ENCODE results near the gene MEF2B.

MEF2B gene

DNA sequence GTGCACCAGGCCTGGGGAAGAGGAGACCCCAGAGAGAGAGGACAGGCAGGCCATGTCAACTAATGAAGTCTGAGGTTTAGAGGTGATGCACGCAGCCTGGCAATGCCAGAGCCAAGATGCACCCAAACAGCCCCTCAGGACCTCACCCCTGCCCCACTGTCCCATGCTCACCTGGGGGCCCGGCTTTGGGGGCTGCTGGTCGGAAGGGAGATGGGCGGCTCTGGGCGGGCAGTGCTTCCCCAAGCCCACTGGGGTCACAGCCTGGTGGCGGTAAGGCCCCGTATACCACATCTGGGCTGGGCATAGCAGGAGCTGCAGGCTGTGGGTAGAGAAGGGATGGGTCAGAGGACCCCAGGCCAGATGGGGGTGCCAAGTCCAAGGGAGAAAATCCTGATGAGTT, 23.2 kb downstream of the MEF2B start:
- TF ChIP-seq, protein P1, sequence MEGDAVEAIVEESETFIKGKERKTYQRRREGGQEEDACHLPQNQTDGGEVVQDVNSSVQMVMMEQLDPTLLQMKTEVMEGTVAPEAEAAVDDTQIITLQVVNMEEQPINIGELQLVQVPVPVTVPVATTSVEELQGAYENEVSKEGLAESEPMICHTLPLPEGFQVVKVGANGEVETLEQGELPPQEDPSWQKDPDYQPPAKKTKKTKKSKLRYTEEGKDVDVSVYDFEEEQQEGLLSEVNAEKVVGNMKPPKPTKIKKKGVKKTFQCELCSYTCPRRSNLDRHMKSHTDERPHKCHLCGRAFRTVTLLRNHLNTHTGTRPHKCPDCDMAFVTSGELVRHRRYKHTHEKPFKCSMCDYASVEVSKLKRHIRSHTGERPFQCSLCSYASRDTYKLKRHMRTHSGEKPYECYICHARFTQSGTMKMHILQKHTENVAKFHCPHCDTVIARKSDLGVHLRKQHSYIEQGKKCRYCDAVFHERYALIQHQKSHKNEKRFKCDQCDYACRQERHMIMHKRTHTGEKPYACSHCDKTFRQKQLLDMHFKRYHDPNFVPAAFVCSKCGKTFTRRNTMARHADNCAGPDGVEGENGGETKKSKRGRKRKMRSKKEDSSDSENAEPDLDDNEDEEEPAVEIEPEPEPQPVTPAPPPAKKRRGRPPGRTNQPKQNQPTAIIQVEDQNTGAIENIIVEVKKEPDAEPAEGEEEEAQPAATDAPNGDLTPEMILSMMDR (IDR thresholded peaks at IDR 0.05): no peak

DNA sequence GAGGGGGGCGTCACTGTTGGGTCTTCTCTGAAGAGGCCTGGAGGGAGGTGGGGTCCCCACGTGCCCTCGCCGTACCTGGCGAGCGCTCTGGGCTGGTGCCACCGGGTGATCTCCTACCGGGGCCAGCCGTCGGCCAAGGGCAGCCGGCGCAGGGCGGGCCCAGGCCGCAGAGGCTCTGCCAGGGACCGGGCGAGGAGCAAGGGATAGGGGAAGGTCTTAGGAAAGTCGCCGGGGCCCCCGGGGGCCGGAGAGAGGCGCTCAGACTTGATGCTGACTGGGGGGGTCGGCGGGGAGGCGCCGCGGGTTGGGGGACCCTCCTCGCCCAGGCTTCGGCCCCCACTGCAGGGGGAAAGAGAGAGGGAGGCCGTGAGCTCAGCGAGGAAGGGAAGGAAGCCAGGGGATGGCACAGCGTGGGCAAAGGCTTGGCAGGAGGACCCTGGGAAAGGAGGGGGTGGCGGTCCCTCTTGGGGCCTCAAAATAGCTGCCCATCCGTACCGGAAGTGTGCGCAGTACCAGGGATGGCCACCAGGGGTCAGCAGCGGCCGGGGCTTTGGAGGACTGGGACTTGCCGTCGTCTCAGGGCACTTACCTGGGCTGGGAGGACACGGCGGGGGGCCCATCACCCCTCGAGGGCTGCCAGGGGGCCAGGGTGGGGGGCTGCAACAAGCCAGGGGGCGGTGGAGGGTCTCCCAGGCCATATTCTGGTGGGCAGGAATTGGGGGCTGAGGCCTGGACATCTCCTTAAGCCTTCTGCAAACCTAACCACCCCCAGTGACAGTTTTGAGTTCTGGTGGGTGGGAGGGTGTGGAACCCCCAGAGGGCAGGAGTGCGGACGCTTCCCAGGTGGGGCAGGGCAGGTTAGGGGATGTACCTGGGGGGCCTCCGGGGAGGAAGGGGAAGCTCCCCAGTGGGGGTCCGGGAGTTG, 24.1 kb downstream of the MEF2B start:
- TF ChIP-seq, protein P1 (IDR thresholded peaks at IDR 0.05): peak; percentile 95

DNA sequence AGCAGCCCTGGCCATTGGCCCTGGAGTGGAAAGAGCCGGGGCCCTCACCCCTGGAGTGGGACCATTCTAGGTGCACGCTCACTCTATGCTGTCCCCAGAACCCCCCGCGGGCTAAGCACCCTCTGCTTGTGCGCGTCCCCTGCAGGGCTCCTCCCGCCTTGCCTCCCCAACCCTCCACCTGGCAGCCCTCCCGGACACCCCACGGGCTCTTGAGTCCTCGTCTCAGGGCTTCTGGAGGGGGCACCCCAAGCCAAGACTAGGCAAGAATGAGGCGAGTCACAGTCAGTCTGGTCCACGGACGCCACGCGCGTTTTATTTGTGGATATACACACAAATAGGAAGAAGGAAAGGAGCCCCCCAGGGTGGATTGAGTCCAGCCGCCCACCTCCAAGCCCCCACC, 24.8 kb downstream of the MEF2B start:
- TF ChIP-seq, protein P1 (IDR thresholded peaks at IDR 0.05): no peak

DNA sequence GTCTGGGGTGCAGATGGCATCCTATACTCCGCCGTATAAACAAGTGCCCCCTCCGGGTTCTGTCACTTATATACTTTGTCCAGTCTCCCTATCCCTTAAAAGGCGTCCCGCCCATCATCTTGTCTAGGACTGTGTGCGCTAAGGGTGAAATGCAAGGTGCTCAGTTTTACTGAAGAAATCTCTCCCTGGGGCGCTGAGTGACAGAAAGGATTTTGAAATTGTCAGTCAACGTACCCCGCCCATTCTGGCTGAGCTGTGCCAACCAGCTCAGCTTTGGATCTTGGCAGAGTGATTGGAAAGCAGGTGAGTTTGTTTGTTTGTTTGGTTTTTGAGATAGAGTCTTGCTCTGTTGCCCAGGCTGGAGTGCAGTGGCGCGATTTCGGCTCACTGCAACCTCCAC, 27.7 kb downstream of the MEF2B start:
- TF ChIP-seq, protein P1 (IDR thresholded peaks at IDR 0.05): no peak

DNA sequence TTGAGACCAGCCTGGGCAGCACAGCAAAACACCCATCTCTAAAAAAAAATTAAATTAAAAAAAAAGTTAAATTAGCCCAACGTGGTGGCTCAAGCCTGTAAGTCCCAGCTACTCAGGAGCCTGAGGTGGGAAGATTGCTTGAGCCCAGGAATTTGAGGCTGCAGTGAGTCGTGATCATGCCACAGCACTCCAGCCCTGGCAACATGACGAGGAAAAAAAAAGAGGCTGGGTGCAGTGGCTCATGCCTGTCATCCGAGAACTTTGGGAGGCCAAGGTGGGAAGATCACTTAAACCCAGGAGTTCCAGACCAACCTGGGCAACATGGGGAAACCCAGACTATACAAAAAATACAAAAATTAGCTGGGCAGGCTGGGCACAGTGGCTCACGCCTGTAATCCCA, 29.6 kb downstream of the MEF2B start:
- TF ChIP-seq, protein P1 (IDR thresholded peaks at IDR 0.05): no peak

DNA sequence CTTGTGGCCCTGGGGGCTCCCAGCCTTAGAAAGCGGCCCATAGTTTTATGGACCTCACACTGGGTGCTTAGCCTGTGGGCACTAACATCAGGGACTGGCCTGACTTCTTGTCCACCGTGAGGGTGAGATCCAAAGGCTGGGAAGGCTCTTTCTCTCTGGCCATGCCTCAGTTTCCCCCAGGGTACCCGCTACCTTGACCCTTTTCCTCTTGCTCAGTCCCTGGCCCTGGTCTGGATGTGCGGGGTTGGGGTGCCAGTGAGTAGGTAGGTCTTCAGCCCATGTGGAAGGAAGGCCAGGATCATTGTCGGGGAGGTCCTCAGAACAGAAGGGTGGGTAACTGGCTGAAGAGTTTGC, 30.2 kb downstream of the MEF2B start:
- TF ChIP-seq, protein P1 (IDR thresholded peaks at IDR 0.05): peak; percentile 31

DNA sequence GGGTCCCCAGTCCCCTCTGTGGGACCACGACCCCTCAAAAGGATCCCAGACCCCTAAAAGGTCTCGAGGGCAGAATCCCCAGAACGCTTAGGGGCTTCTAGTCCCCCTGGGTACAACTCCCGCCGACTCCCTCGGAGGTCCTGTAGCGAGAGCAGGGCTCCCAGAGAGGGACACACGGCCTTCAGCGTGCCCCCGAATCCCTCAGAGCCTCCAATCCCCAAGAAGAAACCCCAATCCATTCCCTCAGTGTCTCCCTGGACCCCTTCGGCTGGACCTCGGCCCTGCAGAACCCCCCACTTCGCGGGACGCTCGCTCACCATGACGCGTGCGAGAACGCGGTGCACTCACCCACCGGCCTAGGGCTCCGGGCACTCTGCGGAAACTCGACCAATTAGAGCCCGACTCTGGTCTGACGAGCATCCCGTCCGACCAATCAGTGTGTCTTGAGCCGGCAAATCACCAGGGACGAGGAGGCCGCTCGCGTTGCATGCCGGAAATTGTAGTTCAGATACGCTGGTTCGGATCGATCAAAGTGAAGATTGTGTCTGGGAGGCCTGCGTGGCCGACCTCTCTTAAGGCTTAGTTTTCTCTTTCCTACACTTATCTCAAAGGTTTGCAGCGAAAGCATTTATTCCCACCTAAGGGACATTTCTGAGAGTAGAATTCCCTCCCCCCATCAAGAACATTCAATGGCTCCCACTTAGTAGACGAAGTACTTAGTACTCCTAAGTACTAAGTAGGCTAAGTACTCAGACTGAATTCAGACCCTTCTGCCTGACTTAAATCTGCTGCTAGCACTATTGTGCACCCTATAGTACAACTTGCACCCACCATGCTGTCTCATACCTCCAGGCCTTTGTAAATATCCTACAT, 31.7 kb downstream of the MEF2B start, which contains the start of gene TMEM161A:
TMEM161A (minus strand) TSS at position 370 of the 873 bp plus-strand sequence; CDS start at position 320, 50 bp downstream.
- TF ChIP-seq, protein P1 (IDR thresholded peaks at IDR 0.05): no peak

Data from LNCAP (cell line).